GM10266 (cell line): ENCODE results near the gene ARHGAP23.
"Not testable (repeated sequence)": the region's sequence is repeated elsewhere in the genome, so short reads cannot be mapped to it uniquely, and the experiment has no call there.

ENCODE experiments used
- DNase-seq: peaks from one replicate; pipeline ENCODE4 v3.0.0; 2012; ENCODE audit errors: extremely low spot score
- TF ChIP-seq, protein P1 (sequence below): IDR thresholded peaks from 2 replicates; pipeline ENCODE4 v1.5.1; 2012; ENCODE audit warnings: mild to moderate bottlenecking, low read depth; ENCODE audit not compliant: control insufficient read depth, insufficient read depth; ENCODE audit errors: missing control alignments

The ARHGAP23 gene

DNA sequence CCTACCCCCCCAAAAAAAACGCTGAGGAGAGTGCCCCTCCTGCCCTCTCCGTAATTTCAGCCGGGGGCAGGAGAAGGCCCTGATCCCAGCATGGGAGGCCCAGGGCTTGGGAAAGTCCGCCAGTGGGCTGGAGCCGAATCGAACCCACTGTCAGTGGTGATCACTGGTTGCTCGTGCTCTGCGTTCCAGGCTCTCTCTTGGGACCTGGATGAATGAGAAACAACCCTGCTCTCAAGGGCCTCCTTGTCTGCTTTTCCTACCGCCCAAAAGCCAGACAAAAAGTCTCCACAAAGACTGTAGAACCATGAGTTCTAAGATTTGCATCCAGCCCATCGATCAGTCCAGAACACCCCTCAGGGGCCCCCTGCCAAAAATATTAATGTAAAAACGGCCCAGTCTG is 8.1 kb downstream of the ARHGAP23 start:
- DNase-seq, result no peak
- TF ChIP-seq, protein P1, sequence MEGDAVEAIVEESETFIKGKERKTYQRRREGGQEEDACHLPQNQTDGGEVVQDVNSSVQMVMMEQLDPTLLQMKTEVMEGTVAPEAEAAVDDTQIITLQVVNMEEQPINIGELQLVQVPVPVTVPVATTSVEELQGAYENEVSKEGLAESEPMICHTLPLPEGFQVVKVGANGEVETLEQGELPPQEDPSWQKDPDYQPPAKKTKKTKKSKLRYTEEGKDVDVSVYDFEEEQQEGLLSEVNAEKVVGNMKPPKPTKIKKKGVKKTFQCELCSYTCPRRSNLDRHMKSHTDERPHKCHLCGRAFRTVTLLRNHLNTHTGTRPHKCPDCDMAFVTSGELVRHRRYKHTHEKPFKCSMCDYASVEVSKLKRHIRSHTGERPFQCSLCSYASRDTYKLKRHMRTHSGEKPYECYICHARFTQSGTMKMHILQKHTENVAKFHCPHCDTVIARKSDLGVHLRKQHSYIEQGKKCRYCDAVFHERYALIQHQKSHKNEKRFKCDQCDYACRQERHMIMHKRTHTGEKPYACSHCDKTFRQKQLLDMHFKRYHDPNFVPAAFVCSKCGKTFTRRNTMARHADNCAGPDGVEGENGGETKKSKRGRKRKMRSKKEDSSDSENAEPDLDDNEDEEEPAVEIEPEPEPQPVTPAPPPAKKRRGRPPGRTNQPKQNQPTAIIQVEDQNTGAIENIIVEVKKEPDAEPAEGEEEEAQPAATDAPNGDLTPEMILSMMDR, result no peak

DNA sequence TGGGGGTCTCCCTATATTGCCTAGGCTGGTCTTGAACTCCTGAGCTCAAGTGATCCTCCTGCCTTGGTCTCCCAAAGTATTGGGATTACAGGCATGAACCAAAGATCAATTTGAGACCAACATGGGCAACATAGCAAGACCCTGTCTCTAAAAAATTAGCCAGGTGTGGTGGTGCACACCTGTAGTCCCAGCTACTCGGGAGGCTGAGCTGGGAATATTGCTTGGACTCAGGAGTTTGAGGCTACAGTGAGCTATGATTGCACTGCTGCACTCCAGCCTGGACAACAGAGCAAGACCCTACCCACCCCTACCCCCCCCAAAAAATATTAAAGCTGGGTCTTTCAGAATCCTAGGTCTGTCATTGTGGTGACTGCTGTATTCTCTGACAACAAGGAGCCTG is 9.0 kb downstream of the ARHGAP23 start:
- DNase-seq, result not testable (repeated sequence)

- DNase-seq, result no peak
- TF ChIP-seq, protein P1, result no peak
Measured at GRCh38 chr17:38439436-38439835, 11.2 kb downstream of the ARHGAP23 start.

DNA sequence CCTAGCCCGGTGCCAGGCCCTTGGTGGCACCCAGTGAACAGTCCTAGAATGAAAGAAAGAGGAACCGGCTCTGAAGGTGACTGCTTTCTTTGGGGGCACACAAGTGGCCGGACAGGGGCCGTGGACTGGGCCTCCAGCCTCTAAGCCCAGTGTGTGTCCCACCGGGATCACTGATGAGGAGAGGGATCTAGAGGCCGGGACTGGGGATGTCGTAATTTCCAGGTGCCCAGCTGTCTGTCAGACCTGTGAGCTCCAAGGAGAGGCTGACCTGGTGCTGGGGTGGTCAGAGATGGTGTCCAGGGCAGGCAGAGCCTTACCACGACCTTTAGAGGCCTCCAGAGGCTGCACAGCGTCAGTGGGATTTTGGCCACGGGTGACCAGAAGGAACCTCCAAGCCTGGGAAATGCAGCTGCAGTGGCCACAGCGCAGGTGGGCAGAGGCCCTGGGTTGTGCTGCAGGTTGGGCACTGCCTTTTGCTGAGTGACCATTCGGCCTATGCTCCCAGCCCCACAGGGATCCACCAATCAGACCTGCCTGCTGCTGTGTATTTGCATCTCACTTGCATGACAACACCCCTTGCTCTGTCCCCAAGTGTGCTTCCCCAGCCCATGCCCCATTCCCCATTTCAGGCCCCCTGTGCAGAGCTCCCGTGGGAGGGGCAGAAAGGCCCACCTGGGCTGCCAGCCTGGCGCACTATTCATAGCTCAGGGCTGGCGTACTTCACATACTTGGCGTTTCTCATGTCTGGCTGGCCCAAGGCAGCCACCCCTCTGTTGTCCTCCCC is 12.5 kb downstream of the ARHGAP23 start:
- DNase-seq, result no peak
- TF ChIP-seq, protein P1, result no peak

DNA sequence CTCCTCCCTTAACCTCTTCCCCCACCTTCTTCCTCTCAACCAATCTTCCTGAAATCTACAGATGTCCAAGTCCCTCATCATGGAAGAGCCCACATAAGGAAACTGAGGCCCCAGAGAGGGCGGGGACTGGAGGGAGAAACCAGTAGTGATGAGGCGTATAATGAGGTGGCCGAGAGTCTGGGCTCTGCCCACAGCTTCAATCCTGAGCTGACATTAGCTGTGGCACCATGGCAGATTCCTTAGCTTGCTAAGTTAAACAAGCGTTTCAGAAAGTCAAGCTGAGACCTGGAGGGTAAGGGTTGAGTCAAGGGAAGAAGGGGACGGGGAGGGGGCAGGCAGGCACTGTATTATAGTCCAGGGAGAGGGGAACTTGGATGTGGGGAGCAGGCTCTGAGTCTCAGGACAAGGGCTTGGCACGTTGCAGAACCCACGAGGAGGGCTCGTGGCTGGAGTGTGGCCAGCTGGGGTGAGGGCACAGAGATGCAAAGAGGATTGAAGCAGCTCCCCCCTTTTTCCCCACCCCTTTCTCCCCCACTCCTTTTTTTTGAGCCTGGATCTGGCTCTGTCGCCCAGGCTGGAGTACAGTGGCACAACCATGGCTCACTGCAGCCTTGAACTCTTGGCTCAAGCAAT is 13.3 kb downstream of the ARHGAP23 start:
- DNase-seq, result no peak
- TF ChIP-seq, protein P1, result no peak

GRCh38 chr17:38442548-38442947 is 14.3 kb downstream of the ARHGAP23 start:
- no peak for DNase-seq
- TF ChIP-seq, protein P1, result no peak

DNA sequence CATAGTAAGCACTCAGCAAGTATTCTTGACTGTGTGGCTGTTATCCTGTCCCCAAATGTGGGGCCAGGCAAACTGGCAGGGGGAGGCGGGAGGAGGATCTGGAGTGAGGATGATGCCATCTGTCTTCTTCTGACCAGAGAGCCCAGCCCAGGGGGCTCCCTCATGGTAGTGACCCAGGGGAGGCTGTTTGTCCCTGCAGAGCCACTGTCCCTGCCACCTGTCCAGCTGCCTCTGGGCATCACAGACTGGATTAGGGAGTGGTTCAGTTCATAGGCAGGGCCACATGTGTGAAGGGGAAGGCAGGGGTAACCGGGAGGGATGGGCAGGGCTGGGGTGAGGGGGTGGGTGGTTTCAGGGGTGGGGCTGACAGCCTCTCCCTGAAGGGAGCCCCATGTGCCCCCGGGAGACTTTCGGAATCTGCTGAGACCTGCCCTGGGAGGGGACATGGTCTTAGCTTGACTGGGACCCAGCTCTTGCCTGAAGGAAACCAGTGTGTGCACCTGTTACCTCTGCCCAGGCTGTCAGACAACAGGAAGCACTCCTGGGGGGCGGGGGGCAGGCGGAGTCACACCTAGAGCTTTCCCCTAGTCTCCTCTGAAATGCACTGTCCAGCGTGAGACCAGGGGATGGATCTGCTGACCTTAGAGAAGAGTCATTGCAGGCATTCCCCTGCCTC is 15.2 kb downstream of the ARHGAP23 start:
- TF ChIP-seq, protein P1, result no peak
- no peak for DNase-seq
